ENCODE measurements around the gene SH3BP1. TPM values are rescaled to one million over a fixed set of nuclear protein-coding genes. Genes with fewer than 3 reads are reported as not detected.

SH3BP1 gene
- total RNA-seq, 4 donors from 2014 or later: 4.3 to 21.2 (median 7.8) TPM

DNA sequence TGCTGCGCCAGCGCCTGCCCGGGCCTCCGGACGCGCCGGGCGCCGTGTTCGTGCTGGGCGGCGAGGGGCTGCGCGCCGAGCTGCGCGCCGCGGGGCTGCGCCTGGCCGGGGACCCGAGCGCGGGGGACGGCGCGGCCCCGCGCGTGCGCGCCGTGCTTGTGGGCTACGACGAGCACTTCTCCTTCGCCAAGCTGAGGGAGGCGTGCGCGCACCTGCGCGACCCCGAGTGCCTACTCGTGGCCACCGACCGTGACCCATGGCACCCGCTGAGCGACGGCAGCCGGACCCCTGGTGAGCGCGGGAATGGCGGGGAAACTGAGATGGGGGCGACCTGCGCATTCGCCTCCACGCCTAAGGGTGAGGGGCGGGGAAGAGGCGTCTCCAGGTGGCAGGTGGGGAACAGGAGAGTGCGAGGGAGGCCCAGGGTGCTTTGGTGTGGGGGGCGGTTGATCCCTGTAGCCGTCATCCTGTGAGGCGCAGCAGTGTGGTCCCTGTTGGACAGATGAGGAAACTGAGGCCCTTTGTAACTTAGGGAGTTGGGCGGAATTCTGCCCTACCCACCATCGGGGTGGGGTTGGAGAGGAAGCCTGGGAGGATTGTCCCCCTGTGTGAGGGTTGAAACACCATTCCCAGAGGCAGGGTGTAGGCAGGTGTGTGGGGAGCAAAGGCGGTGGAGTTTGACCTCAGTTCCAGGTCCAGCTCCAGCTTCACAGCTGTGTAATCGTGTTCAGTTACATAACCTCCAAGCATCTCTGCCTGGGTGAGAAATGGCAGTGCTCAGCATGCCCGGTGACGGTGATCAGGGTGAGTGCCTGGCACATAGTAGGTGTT, 19.8 kb downstream of the SH3BP1 start:
- TF ChIP-seq, protein P1, sequence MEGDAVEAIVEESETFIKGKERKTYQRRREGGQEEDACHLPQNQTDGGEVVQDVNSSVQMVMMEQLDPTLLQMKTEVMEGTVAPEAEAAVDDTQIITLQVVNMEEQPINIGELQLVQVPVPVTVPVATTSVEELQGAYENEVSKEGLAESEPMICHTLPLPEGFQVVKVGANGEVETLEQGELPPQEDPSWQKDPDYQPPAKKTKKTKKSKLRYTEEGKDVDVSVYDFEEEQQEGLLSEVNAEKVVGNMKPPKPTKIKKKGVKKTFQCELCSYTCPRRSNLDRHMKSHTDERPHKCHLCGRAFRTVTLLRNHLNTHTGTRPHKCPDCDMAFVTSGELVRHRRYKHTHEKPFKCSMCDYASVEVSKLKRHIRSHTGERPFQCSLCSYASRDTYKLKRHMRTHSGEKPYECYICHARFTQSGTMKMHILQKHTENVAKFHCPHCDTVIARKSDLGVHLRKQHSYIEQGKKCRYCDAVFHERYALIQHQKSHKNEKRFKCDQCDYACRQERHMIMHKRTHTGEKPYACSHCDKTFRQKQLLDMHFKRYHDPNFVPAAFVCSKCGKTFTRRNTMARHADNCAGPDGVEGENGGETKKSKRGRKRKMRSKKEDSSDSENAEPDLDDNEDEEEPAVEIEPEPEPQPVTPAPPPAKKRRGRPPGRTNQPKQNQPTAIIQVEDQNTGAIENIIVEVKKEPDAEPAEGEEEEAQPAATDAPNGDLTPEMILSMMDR (IDR thresholded peaks at IDR 0.05; ENCODE audit: low read depth): no peak

DNA sequence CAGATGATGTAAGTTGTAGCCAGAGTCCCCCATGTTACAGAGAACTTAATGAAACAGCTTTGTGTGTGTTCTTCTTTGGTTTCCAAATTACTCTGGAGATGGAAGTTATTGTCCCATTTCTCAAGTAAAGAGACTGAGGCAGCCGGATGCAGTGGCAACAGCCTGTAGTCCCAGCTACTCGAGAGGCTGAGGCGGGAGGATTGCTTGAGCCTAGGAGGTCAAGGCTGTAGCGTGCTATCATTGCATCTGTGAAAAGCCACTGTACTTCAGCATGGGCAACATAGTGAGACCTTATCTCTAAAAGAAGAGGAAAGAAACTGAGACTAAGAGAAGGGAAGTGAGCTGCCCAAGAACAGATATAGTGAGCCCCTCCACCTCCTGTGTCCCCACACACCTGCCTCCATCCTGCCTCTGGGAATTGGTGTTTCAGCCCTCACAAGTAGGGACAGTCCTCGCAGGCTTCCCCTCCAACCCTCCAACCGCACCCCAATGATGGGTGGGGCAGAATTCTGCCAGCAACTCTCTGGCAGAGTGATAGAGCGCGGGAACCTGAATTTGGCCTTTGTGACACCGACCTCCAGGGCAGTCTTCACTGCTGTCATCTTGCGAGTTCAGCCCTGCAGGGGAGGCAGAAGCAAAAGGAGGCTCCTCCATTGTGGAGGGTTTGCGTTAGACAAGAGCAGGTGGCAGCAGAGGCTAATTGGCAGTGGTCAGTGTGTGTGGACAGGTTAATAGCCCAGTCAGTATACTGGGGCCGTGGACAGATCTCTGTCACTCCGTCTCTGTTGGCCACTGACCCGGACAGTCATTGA, 20.6 kb downstream of the SH3BP1 start:
- TF ChIP-seq, protein P1 (IDR thresholded peaks at IDR 0.05; ENCODE audit: low read depth): no peak

DNA sequence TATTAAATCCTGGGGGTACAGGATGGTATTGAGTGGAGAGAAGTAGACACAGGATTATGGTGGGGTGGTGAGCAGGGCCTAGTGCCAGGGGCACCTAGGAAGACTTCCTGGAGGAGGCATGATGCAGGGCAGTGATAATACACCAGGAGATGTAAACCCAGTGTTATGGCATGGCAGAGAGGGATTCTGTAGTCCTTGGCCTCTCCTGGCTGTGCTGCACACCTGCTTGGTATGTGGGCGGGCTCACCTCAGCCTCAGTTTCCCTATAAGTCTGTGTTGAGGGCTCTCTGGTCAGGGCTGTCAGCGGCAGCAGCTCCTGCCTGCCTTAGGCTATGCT, 21.2 kb downstream of the SH3BP1 start:
- TF ChIP-seq, protein P1 (IDR thresholded peaks at IDR 0.05; ENCODE audit: low read depth): no peak

DNA sequence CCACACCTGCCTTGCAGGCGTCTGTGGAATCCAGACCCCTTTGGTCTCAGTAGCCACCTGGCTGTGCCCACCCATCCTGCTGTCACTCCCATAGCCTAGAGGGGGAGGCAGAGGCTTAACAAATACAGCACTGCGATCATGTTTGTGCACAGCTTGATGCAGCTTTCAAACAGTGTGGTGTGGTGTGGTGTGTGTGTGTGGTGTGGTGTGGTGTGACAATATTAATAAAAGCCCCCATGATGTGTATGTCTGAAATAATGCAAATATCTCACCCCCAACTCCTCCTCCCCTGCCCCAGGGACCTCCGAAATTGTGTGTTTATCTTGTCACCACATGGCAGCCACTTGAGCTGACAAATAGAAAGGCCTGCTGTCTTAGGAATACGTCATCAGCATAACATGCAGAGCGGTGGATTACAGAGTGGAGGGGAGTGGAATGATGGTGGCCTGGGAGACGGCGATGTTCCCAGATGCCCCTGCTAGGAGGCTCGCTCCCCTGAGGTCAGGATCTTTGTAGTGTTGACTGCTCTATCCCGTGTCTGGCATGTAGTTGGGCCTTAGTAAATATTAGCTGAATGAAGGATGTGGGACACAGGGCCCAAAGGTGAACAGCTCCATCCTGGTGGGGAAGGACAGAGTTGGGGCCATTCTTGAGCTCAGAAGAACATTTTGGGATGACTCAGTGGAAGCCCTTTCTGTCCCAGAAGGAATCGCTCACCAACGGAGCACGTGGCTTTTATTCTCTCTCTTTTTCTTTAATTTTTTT, 21.9 kb downstream of the SH3BP1 start:
- TF ChIP-seq, protein P1 (IDR thresholded peaks at IDR 0.05; ENCODE audit: low read depth): no peak

DNA sequence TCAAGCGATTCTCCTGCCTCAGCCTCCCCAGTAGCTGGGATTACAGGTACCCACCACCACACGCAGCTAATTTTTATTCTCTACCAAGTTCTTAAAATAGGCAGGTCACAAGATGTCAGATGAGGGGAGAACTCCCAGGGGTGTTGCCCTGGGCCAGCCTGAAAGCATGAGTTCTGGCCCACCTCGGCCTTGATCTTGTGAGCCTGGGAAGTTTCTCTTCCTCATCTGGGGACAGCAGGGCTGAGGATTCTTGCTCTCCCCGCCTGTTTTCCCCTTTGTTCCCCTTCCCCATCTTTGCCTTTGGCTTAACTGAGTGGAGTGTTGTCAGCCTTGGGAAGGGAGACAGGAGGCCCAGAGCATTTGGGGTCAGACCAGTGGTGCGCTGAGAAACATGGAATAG, 22.6 kb downstream of the SH3BP1 start:
- TF ChIP-seq, protein P1 (IDR thresholded peaks at IDR 0.05; ENCODE audit: low read depth): no peak

DNA sequence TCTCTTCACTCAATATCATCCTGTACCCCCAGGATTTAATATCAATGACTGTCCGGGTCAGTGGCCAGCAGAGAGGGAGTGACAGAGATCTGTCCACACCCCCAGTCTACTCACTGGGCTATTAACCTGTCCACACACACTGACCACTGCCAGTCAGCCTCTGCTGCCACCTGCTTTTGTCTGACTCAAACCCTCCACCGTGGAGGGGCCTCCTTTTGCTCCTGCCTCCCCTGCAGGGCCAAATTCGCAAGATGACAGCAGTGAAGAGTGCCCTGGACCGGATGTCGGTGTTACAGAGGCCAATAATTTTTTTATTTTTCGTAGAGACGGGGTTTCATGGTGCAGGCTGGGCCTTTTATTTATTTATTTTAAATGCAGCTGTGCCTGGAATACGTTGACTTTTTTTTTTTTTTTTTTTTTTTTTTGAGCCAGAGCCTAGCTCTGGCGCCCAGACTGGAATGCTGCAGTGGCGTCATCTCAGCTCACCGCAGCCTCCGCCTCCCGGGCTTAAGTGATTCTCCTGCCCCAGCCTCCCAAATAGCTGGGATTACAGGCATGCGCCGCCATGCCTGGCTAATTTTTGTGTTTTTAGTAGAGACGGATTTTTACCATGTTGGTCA, 24.2 kb downstream of the SH3BP1 start:
- TF ChIP-seq, protein P1 (IDR thresholded peaks at IDR 0.05; ENCODE audit: low read depth): no peak
